Measurements from ENCODE around the gene SUMF1.

The SUMF1 gene

DNA sequence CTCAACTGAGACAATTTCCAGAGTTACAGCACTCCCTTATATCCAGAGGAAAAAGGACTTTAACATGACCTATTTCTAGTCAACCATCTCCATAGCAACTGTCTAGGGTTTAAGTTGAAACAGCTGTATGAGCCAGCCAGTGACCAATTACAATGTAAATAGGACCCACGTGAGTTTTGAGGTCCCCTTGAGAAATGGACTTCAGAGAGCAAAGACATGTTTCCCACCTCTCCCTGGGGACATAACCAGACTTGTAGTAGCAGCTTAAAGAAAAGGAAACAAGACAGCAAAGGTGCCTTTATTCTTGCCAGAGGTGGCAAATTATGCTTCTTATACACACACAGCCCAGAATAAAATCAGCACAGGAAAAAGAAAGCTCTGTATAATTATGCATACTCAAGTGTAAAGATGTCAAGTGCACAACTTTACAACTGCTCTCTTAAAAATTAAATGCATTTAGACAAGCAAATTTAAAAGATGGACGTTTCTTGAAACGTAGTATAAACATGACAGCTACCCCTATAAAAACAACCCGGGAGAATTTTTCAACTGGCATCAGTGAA is 40.2 kb downstream of the SUMF1 start:
- no peak overlapping the region for H2AFZ ChIP-seq (ENCODE audit: low read length, unreplicated experiment)
- H3K4me3 ChIP-seq (ENCODE audit: low read depth, low read length): no peak overlapping the region
- H3K27ac ChIP-seq (ENCODE audit: low read depth, low read length): peak overlapping the region; percentile 95
- H3K36me3 ChIP-seq (ENCODE audit: insufficient read depth, low read length): 0 out of 2 replicates have a peak, but pooled peaks cover 2% of the 10 kb centered on the region
- H3K4me1 ChIP-seq (ENCODE audit: control insufficient read depth, insufficient read depth, low read length, unreplicated experiment): peaks cover 25% of the 10 kb centered on the region
- H3K27me3 ChIP-seq (ENCODE audit: insufficient read depth, low read length): no peaks in the 10 kb centered on the region
- no peaks in the 10 kb centered on the region for H3K79me2 ChIP-seq (ENCODE audit: control insufficient read depth, insufficient read depth, low read length, unreplicated experiment)

DNA sequence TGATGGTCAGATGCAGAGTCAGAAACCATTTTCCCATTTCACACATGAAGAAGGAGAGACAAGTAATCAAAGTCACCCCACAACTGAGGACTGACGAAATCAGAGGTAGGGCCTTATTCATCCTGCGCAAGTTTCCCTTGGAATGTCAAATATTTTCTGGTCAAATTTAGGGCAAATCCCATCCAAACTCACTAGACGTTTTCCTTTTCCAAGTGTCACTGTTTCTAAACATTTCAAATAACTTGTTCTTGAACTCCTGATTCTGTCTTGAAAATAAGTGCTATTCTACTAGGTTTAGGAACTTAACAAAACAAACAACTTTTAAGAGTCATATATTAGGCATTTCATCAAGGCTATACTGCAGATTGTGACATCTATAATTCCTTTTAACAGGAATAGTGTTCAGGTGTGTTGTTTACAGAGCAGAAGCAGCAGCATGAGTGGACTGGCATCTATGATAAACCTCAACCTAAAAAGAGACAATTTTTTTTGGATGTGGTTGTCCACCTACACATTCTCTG is 40.7 kb downstream of the SUMF1 start:
- peak overlapping the region; percentile 95 for H3K27ac ChIP-seq (ENCODE audit: low read depth, low read length)

DNA sequence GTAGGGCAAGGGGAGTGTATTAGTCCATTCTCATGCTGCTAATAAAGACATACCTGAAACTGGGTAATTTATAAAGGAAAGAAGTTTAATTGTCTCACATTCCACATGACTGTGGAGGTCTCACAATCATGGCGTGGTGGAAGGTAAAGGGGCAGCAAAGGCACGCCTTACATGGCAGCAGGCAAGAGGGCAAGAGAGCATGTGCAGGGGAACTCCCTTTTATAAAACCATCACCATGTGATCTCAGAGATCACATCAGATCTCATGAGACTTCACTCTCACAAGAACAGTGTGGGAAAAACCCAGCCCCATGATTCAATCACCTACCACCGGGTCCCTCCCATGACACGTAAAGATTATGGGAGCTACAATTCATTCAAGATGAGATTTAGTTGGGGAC is 41.4 kb downstream of the SUMF1 start:
- H3K27ac ChIP-seq (ENCODE audit: low read depth, low read length): peak overlapping the region; percentile 95

More for the DNA sequence above, 40.7 kb downstream of the SUMF1 start:
- H3K4me1 ChIP-seq (ENCODE audit: control insufficient read depth, insufficient read depth, low read length, unreplicated experiment): peaks cover 31% of the 10 kb centered on the region
- H3K4me3 ChIP-seq (ENCODE audit: low read depth, low read length): 0 out of 2 replicates have a peak overlapping the region, but pooled peaks have one; percentile 2
- no peaks in the 10 kb centered on the region for H3K27me3 ChIP-seq (ENCODE audit: insufficient read depth, low read length)
- H3K79me2 ChIP-seq (ENCODE audit: control insufficient read depth, insufficient read depth, low read length, unreplicated experiment): no peaks in the 10 kb centered on the region
- no peaks in the 10 kb centered on the region for H3K36me3 ChIP-seq (ENCODE audit: insufficient read depth, low read length)
- H2AFZ ChIP-seq (ENCODE audit: low read length, unreplicated experiment): no peak overlapping the region

DNA sequence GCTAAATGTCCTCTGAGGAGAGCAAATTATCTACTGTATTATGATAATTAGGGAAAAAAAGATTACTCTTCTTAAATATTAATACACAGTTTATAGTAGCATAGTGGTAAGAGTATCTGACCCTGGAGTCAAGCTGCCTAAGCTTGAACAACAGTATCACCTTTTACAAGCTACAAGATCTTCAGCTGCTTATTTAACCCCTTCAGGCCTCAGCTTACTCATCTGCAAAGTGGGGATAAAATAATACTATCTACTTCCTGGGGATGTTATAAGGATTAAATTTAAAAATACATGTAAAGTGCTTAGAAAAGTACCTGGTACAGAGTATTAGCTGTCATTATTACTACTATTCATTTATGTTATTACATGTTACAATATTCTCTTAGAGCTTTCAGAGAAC is 42.0 kb downstream of the SUMF1 start:
- no peak overlapping the region for H3K4me3 ChIP-seq (ENCODE audit: low read depth, low read length)
- H2AFZ ChIP-seq (ENCODE audit: low read length, unreplicated experiment): no peak overlapping the region
- H3K27me3 ChIP-seq (ENCODE audit: insufficient read depth, low read length): no peaks in the 10 kb centered on the region
- H3K27ac ChIP-seq (ENCODE audit: low read depth, low read length): peak overlapping the region; percentile 95; the same call in 1 of the 2 replicates
- peaks cover 40% of the 10 kb centered on the region for H3K4me1 ChIP-seq (ENCODE audit: control insufficient read depth, insufficient read depth, low read length, unreplicated experiment)
- H3K36me3 ChIP-seq (ENCODE audit: insufficient read depth, low read length): no peaks in the 10 kb centered on the region
- no peaks in the 10 kb centered on the region for H3K79me2 ChIP-seq (ENCODE audit: control insufficient read depth, insufficient read depth, low read length, unreplicated experiment)

More for the DNA sequence above, 41.4 kb downstream of the SUMF1 start:
- Histone ChIP-seq H3K4me1 (ENCODE audit: control insufficient read depth, insufficient read depth, low read length, unreplicated experiment) (peaks cover 37% of the 10 kb centered on the region), H3K79me2 (ENCODE audit: control insufficient read depth, insufficient read depth, low read length, unreplicated experiment) (no peaks in the 10 kb centered on the region), H3K4me3 (ENCODE audit: low read depth, low read length) (no peak overlapping the region), H2AFZ (ENCODE audit: low read length, unreplicated experiment) (no peak overlapping the region), H3K36me3 (ENCODE audit: insufficient read depth, low read length) (no peaks in the 10 kb centered on the region), H3K27me3 (ENCODE audit: insufficient read depth, low read length) (no peaks in the 10 kb centered on the region)

DNA sequence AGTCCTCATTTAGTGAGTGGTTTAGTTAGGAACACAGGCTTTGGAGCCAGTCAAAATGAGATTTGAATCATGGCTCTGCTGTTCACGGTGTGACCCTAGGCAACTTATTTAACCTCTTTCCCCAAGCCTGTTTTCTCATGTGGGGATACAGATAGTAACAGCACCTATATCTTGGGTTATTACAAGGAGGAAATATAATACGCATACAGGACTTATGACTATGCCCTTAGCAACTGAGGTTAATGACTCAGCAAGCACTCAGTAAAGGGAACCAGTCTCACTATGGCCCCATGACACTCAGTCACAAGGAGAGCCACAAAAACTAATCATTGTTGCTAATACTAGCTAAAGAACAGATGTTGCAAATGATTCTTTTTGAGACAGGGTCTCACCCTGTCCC is 45.9 kb downstream of the SUMF1 start:
- no peak overlapping the region for H2AFZ ChIP-seq (ENCODE audit: low read length, unreplicated experiment)
- H3K79me2 ChIP-seq (ENCODE audit: control insufficient read depth, insufficient read depth, low read length, unreplicated experiment): no peaks in the 10 kb centered on the region
- H3K27ac ChIP-seq (ENCODE audit: low read depth, low read length): peak overlapping the region; percentile 81
- H3K27me3 ChIP-seq (ENCODE audit: insufficient read depth, low read length): no peaks in the 10 kb centered on the region
- H3K4me1 ChIP-seq (ENCODE audit: control insufficient read depth, insufficient read depth, low read length, unreplicated experiment): peaks cover 50% of the 10 kb centered on the region
- H3K36me3 ChIP-seq (ENCODE audit: insufficient read depth, low read length): no peaks in the 10 kb centered on the region
- H3K4me3 ChIP-seq (ENCODE audit: low read depth, low read length): peak overlapping the region; percentile 17; the same call in 1 of the 2 replicates

DNA sequence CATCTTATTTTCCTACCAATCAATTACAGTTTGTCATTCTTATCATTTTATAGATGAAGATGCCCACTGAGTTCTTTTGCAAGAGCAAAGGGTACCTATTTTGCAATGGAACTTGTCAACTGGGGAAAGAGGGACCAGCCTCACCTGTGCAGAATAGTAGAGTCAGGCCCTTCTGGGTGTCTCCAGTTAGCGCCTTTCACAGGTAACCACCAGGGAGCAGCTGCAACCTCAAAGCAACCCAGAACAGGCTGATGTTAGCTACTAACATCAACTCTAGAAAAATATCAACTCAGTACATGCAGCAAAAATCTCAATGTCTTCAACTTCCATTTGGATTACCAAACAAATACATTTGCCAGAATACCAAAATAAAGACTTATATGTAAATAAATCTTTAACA is 47.1 kb downstream of the SUMF1 start:
- Histone ChIP-seq H3K27me3 (ENCODE audit: insufficient read depth, low read length) (no peaks in the 10 kb centered on the region), H2AFZ (ENCODE audit: low read length, unreplicated experiment) (no peak overlapping the region), H3K27ac (ENCODE audit: low read depth, low read length) (no peak overlapping the region), H3K4me1 (ENCODE audit: control insufficient read depth, insufficient read depth, low read length, unreplicated experiment) (peaks cover 43% of the 10 kb centered on the region), H3K4me3 (ENCODE audit: low read depth, low read length) (no peak overlapping the region), H3K79me2 (ENCODE audit: control insufficient read depth, insufficient read depth, low read length, unreplicated experiment) (no peaks in the 10 kb centered on the region), H3K36me3 (ENCODE audit: insufficient read depth, low read length) (no peaks in the 10 kb centered on the region)

DNA sequence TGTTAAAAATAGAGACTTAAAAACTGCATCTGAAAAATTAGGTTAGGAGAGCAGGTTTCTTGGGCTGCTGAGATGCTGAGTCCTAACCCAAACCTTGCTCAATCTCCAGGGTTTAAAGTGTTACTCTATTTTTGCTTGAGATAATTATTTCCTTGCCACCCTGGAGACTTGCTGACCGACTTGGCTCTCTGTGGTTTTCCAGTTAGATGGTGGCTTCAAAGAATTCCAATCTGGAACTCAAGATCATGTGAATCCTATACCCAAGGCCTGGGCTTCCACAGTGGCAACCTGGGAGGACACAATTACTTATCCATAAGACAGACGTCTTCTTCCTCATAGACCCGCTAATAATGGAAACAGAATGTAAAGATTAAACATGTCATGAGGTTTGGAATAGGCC is 47.7 kb downstream of the SUMF1 start:
- H3K4me1 ChIP-seq (ENCODE audit: control insufficient read depth, insufficient read depth, low read length, unreplicated experiment): peaks cover 43% of the 10 kb centered on the region
- H3K27ac ChIP-seq (ENCODE audit: low read depth, low read length): no peak overlapping the region
- no peaks in the 10 kb centered on the region for H3K36me3 ChIP-seq (ENCODE audit: insufficient read depth, low read length)
- no peaks in the 10 kb centered on the region for H3K27me3 ChIP-seq (ENCODE audit: insufficient read depth, low read length)
- H3K4me3 ChIP-seq (ENCODE audit: low read depth, low read length): no peak overlapping the region
- H3K79me2 ChIP-seq (ENCODE audit: control insufficient read depth, insufficient read depth, low read length, unreplicated experiment): no peaks in the 10 kb centered on the region
- no peak overlapping the region for H2AFZ ChIP-seq (ENCODE audit: low read length, unreplicated experiment)

DNA sequence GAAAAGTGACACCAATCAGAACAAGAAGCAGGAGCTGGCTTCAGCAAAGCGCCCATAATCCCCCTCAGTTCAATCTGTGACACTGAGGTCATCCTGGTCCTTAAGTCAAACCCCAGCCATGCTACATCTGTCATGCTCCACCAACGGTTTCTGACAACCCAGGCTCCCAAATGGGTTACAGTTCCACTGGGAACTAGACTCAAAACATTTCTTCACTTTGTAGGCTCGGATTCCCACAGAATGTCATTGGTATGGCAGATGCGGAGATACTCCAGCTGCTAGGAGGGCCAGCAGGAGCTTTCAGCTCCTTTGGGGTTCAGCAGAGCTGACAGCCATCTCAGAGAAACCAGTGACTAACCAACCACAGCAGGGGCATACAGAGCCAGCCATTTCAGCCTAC is 48.9 kb downstream of the SUMF1 start:
- H3K36me3 ChIP-seq (ENCODE audit: insufficient read depth, low read length): no peaks in the 10 kb centered on the region
- no peak overlapping the region for H3K4me3 ChIP-seq (ENCODE audit: low read depth, low read length)
- no peak overlapping the region for H2AFZ ChIP-seq (ENCODE audit: low read length, unreplicated experiment)
- H3K27me3 ChIP-seq (ENCODE audit: insufficient read depth, low read length): no peaks in the 10 kb centered on the region
- H3K4me1 ChIP-seq (ENCODE audit: control insufficient read depth, insufficient read depth, low read length, unreplicated experiment): peaks cover 49% of the 10 kb centered on the region
- H3K27ac ChIP-seq (ENCODE audit: low read depth, low read length): peak overlapping the region; percentile 88
- no peaks in the 10 kb centered on the region for H3K79me2 ChIP-seq (ENCODE audit: control insufficient read depth, insufficient read depth, low read length, unreplicated experiment)

DNA sequence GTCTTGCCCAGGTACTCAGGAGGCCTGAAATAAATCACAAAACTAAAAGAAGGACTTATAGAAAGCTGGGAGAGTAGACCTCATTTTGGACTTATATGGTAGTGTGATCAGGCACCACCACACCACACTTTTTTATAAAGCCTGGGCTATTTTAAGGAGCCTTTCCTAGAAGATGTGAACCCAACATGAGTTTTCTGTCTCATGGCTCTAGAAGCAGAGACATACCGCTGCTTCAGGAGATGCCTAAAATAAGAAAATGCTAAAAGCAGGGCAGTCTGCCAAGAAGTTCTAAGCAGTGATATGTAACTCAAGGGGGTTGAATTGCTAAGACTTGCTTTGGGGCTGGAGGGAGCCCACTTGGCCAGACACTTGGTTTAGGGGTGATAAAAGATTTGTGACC is 49.6 kb downstream of the SUMF1 start:
- Histone ChIP-seq H2AFZ (ENCODE audit: low read length, unreplicated experiment) (no peak overlapping the region), H3K27ac (ENCODE audit: low read depth, low read length) (peak overlapping the region; percentile 88), H3K36me3 (ENCODE audit: insufficient read depth, low read length) (no peaks in the 10 kb centered on the region), H3K4me3 (ENCODE audit: low read depth, low read length) (peak overlapping the region; percentile 10; the same call in 1 of the 2 replicates), H3K79me2 (ENCODE audit: control insufficient read depth, insufficient read depth, low read length, unreplicated experiment) (no peaks in the 10 kb centered on the region), H3K27me3 (ENCODE audit: insufficient read depth, low read length) (no peaks in the 10 kb centered on the region), H3K4me1 (ENCODE audit: control insufficient read depth, insufficient read depth, low read length, unreplicated experiment) (peaks cover 49% of the 10 kb centered on the region)

DNA sequence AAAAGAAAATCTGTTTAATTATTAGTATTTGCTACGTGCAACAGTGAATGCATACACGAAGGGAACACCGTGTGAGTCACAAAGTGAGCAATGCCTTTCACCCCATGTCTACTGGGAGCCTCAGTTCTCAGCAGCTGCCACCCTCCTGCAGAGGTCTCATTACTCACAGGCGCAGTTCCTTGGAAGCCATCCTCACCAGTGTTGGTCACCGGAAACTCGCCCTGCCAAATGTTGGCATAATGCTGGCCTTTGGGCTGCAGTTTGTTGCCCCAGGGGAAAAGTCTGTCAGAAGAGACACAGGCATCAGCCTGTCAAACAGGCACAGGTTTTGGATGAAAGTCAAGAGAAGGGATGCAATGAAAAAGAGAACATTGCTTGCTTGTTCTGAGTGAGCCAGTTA is 50.1 kb downstream of the SUMF1 start:
- Histone ChIP-seq H3K4me1 (ENCODE audit: control insufficient read depth, insufficient read depth, low read length, unreplicated experiment) (peaks cover 49% of the 10 kb centered on the region), H3K4me3 (ENCODE audit: low read depth, low read length) (peak overlapping the region; percentile 50; the same call in 1 of the 2 replicates)

DNA sequence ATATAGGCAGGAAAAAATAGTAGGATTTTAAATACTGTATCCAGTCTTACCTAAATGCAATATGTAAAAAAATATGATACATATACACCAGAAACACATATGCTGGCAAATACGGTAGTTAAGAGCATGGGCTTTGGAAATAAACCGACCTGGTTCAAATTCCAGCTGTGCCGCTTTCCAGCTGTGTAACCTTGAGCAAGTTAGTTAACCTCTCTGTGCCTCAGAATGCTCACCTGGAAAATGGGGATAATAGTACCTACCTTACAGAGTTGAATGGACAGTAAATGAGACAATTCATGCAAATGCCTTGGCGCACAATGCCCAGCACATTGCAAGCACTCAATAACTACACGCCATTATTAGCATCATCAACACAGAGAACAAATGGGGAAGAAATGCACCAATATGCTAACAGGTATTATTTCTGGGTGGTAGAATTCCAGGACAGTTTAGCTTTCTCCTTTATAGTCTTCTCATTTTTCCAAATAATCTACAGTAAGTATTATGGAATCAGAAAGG is 50.6 kb downstream of the SUMF1 start:
- Histone ChIP-seq H3K4me3 (ENCODE audit: low read depth, low read length) (peak overlapping the region; percentile 50; the same call in 1 of the 2 replicates), H3K27ac (ENCODE audit: low read depth, low read length) (peak overlapping the region; percentile 79), H3K27me3 (ENCODE audit: insufficient read depth, low read length) (no peaks in the 10 kb centered on the region), H3K36me3 (ENCODE audit: insufficient read depth, low read length) (no peaks in the 10 kb centered on the region), H3K4me1 (ENCODE audit: control insufficient read depth, insufficient read depth, low read length, unreplicated experiment) (peaks cover 47% of the 10 kb centered on the region), H3K79me2 (ENCODE audit: control insufficient read depth, insufficient read depth, low read length, unreplicated experiment) (no peaks in the 10 kb centered on the region), H2AFZ (ENCODE audit: low read length, unreplicated experiment) (no peak overlapping the region)

More for the DNA sequence above, 50.1 kb downstream of the SUMF1 start:
- H2AFZ ChIP-seq (ENCODE audit: low read length, unreplicated experiment): no peak overlapping the region
- H3K36me3 ChIP-seq (ENCODE audit: insufficient read depth, low read length): no peaks in the 10 kb centered on the region
- no peaks in the 10 kb centered on the region for H3K79me2 ChIP-seq (ENCODE audit: control insufficient read depth, insufficient read depth, low read length, unreplicated experiment)
- no peaks in the 10 kb centered on the region for H3K27me3 ChIP-seq (ENCODE audit: insufficient read depth, low read length)
- H3K27ac ChIP-seq (ENCODE audit: low read depth, low read length): peak overlapping the region; percentile 88
